Bronchial epithelial cell (primary cell): ENCODE measurements around the gene IL17C. TPM values are rescaled to one million over a fixed set of nuclear protein-coding genes. Genes with fewer than 3 reads are reported as not detected.

Experiments used
- DNase-seq: peaks from one replicate; pipeline ENCODE4 v3.0.0-alpha.2; 2010; ENCODE audit warnings: low read depth
- FAIRE-seq: peaks from 2 replicates; lab custom pipeline; 2011; peaks lifted over from hg19 to GRCh38; lab: Jason Lieb, UNC
- H3K27me3 ChIP-seq: 2 replicates; pipeline ENCODE4 v1.5.1; 2011; ENCODE audit warnings: low read length; ENCODE audit not compliant: control insufficient read depth, insufficient read depth
- H3K36me3 ChIP-seq: 2 replicates; pipeline ENCODE4 v1.5.1; 2011; ENCODE audit warnings: low read length; ENCODE audit not compliant: control insufficient read depth, insufficient read depth
- H3K4me3 ChIP-seq: 2 replicates; pipeline ENCODE4 v1.5.1; 2011; ENCODE audit warnings: mild to moderate bottlenecking, low read depth, low read length, control low read depth
- CTCF ChIP-seq: IDR thresholded peaks from 2 replicates; pipeline ENCODE4 v1.5.1; 2011; ENCODE audit warnings: mild to moderate bottlenecking, moderate library complexity, low read length, control low read depth, inconsistent platforms; ENCODE audit not compliant: insufficient read depth, severe bottlenecking
- total RNA-seq: library from RNA; depleted of rRNA; stranded (reverse); fragments of >200 nt; gene quantifications from 2 replicates; pipeline ENCODE4 v1.2.1, GENCODE V29; 2014

The IL17C gene
- total RNA-seq, 1 donor from 2014 or later = under 0.01 TPM

- DNase-seq (no peak), FAIRE-seq (no peak)
- TF ChIP-seq CTCF = no peak
- Histone ChIP-seq H3K36me3 (peaks cover 13% of the 10 kb centered on the region), H3K4me3 (no peak overlapping the region), H3K27me3 (peaks cover 2% of the 10 kb centered on the region)
Observed at GRCh38 chr16:88631920-88632586, 6.3 kb upstream of the IL17C start.

GRCh38 chr16:88632587-88632930 is 5.8 kb upstream of the IL17C start:
- Histone ChIP-seq H3K36me3 (peaks cover 9% of the 10 kb centered on the region), H3K4me3 (no peak overlapping the region)
- FAIRE-seq = no peak

GRCh38 chr16:88633684-88634140 is 4.7 kb upstream of the IL17C start:
- peak overlapping the region; percentile 48 for H3K4me3 ChIP-seq
- peaks cover 8% of the 10 kb centered on the region for H3K36me3 ChIP-seq
- DNase-seq (peak; percentile 38), FAIRE-seq (no peak)
- H3K27me3 ChIP-seq = peaks cover 7% of the 10 kb centered on the region
- TF ChIP-seq CTCF = peak; percentile 48

More at GRCh38 chr16:88632587-88632930, 5.8 kb upstream of the IL17C start:
- peaks cover 2% of the 10 kb centered on the region for H3K27me3 ChIP-seq
- no peak for TF ChIP-seq CTCF
- no peak for DNase-seq

GRCh38 chr16:88634141-88634993 is 4.0 kb upstream of the IL17C start:
- H3K27me3 ChIP-seq = peaks cover 13% of the 10 kb centered on the region
- H3K36me3 ChIP-seq = peaks cover 8% of the 10 kb centered on the region
- peak overlapping the region; percentile 48 for H3K4me3 ChIP-seq
- FAIRE-seq (no peak), DNase-seq (peak; percentile 41)
- TF ChIP-seq CTCF = no peak

GRCh38 chr16:88634994-88635670 is 3.2 kb upstream of the IL17C start:
- peaks cover 19% of the 10 kb centered on the region for H3K27me3 ChIP-seq
- peaks cover 5% of the 10 kb centered on the region for H3K36me3 ChIP-seq
- peak overlapping the region; percentile 48 for H3K4me3 ChIP-seq
- FAIRE-seq (no peak), DNase-seq (no peak)
- TF ChIP-seq CTCF = no peak
